Adrenal gland (tissue), 12 donors: Measurements from ENCODE around the gene DUSP14. TPM values are rescaled to one million over a fixed set of nuclear protein-coding genes. Genes with fewer than 3 reads are reported as not detected.

Experiments used
- DNase-seq, 7 donors: peaks; one replicate each; pipeline ENCODE4 v3.0.0-alpha.2; 2019 to 2020
- H3K27ac ChIP-seq, 5 donors: fragments of 200-600 bp; sonication (generic) in 4 of 5; 1 replicate in 3 of 5; 2 replicates in 2 of 5; pipeline versions ENCODE4 v1.5.1 to v1.8.0; 2016 to 2020; ENCODE audit warnings: mild to moderate bottlenecking in 1 of 5
- H3K27me3 ChIP-seq: fragments of 200-600 bp; 2 replicates; pipeline ENCODE4 v1.8.0; 2021
- H3K36me3 ChIP-seq, 2 donors: fragments of 200-600 bp; replicated peaks in 1 of 2; 1 replicate in 1 of 2; 2 replicates in 1 of 2; pipeline versions ENCODE4 v1.5.1 to v1.8.0; 2018 to 2022
- H3K4me1 ChIP-seq, 2 donors: fragments of 200-600 bp; replicated peaks in 1 of 2; 1 replicate in 1 of 2; 2 replicates in 1 of 2; pipeline versions ENCODE4 v1.5.1 to v1.8.0; 2018 to 2021
- H3K4me3 ChIP-seq, 4 donors: fragments of 200-600 bp; sonication (generic) in 3 of 4; one replicate each; pipeline ENCODE4 v1.5.1; 2016 to 2018
- H3K9me3 ChIP-seq, 3 donors: fragments of 200-600 bp; sonication (generic) in 1 of 3; replicated peaks in 1 of 3; 1 replicate in 2 of 3; 2 replicates in 1 of 3; pipeline versions ENCODE4 v1.5.1 to v1.8.0; 2016 to 2021
- CTCF ChIP-seq, 6 experiments: fragments of 450-650 bp in 4 of 6; fragments of 200-600 bp in 2 of 6; sonication (generic) in 1 of 6; IDR thresholded peaks; 1 replicate in 5 of 6; 2 replicates in 1 of 6; pipeline versions ENCODE4 v1.5.1 to v1.8.0; 2016 to 2021; ENCODE audit warnings: antibody characterized with exemption in 6 of 6, mild to moderate bottlenecking in 2 of 6, moderate library complexity in 1 of 6
- POLR2A ChIP-seq, 2 donors: fragments of 450-650 bp; IDR thresholded peaks; one replicate each; pipeline ENCODE4 v1.6.1; 2017; ENCODE audit warnings: antibody characterized with exemption in 2 of 2, mild to moderate bottlenecking in 2 of 2, moderate library complexity in 1 of 2
- WGBS, 4 donors: extraction: QIAGEN DNeasy Blood & Tissue Kit in 2 of 4; methylation state at CpG; one replicate each; pipeline versions ENCODE4 v1.1.5 to v1.1.7; 2013 to 2017; 5-methylcytosine and 5-hydroxymethylcytosine counted together
- intact Hi-C, 2 donors: fragments of 100-400 bp; cut with DNase I; formaldehyde crosslinking; loops; one replicate each; pipeline versions ENCODE4 v1.14.1 to v1.15.0; 2022 to 2023
- polyA plus RNA-seq, 3 donors: library from polyadenylated mRNA; stranded (reverse); fragments of 200-250 nt in 2 of 3; fragments of 350-450 nt in 1 of 3; fragmentation: Illumina TruSeq in 1 of 3; extraction: RNeasy Lipid Tissue Mini Kit (QIAGEN cat#74804) in 1 of 3; gene quantifications; one replicate each; pipeline ENCODE4 v1.2.3, GENCODE V29; 2013 to 2014
- total RNA-seq, 9 donors: library from RNA; depleted of rRNA in 4 of 9; stranded (reverse); fragments of >200 nt in 4 of 9; fragments of 120-200 nt in 1 of 9; fragmentation: NEBNext Ultra II Directional in 1 of 9; extraction: Animal tissue kit (Norgen Biotek cat#: 25700) in 1 of 9; gene quantifications; one replicate each; pipeline versions ENCODE4 v1.1.0 to v1.2.4, GENCODE V29; 2013 to 2023
- donor health status: healthy with polysubstance abuse.
- donor health status: Bipolar disorder and iron deficiency.
- donor health status: DM: yes; HTN: yes; CAD: no.
- donor health status: DM: no; HTN: no; CAD: no.
- donor health status: DM: no; HTN: no; CAD: no.
- donor health status: DM: yes; HTN: yes; CAD: no.

The DUSP14 gene
- total and polyA plus RNA-seq, 12 donors: 7.2 to 66.2 (median 22.4) TPM

- H3K36me3 ChIP-seq: peaks cover 0 to 38% of the 10 kb centered on the region in 2 donors
- H3K4me1 ChIP-seq: no peaks in the 10 kb centered on the region
- TF ChIP-seq POLR2A (IDR thresholded peaks at IDR 0.05) (no peak), CTCF (IDR thresholded peaks at IDR 0.05) (no peak)
- intact Hi-C loops: no loop called here
- no peak for DNase-seq
- 93 to 100% (median 99%) methylated on average over 1 of the region's 1 CpG for WGBS, 4 donors
- no peak overlapping the region for H3K27ac ChIP-seq
- H3K9me3 ChIP-seq: no peaks in the 10 kb centered on the region
- H3K27me3 ChIP-seq: no peaks in the 10 kb centered on the region
- H3K4me3 ChIP-seq: no peak overlapping the region
Observed at GRCh38 chr17:37466471-37466870, 23.2 kb upstream of the DUSP14 start.

GRCh38 chr17:37470181-37470580, 19.5 kb upstream of the DUSP14 start:
- TF ChIP-seq POLR2A (IDR thresholded peaks at IDR 0.05) (no peak), CTCF (IDR thresholded peaks at IDR 0.05) (no peak)
- Histone ChIP-seq H3K36me3 (peaks cover 0 to 71% of the 10 kb centered on the region in 2 donors), H3K27ac (no peak overlapping the region), H3K4me1 (no peaks in the 10 kb centered on the region), H3K4me3 (no peak overlapping the region), H3K9me3 (no peaks in the 10 kb centered on the region), H3K27me3 (no peaks in the 10 kb centered on the region)
- peak in 1 of 7 donors; percentile 44 for DNase-seq
- intact Hi-C loops: no loop called here
- 57 to 60% (median 59%) methylated on average over 7 of the region's 7 CpGs for WGBS, 4 donors

GRCh38 chr17:37475731-37476420, 13.8 kb upstream of the DUSP14 start:
- Histone ChIP-seq H3K27me3 (no peaks in the 10 kb centered on the region), H3K9me3 (no peaks in the 10 kb centered on the region), H3K4me1 (no peaks in the 10 kb centered on the region), H3K36me3 (peaks cover 0 to 66% of the 10 kb centered on the region in 2 donors), H3K27ac (no peak overlapping the region), H3K4me3 (no peak overlapping the region)
- TF ChIP-seq POLR2A (IDR thresholded peaks at IDR 0.05) (no peak), CTCF (IDR thresholded peaks at IDR 0.05) (no peak)
- DNase-seq: no peak
- intact Hi-C loops: no loop called here
- 66 to 91% (median 73%) methylated on average over 1 of the region's 1 CpG for WGBS, 4 donors

GRCh38 chr17:37476431-37477120, 13.1 kb upstream of the DUSP14 start:
- intact Hi-C loops: no loop called here
- Histone ChIP-seq H3K9me3 (no peaks in the 10 kb centered on the region), H3K27me3 (no peaks in the 10 kb centered on the region), H3K4me1 (no peaks in the 10 kb centered on the region), H3K4me3 (no peak overlapping the region), H3K36me3 (peaks cover 0 to 59% of the 10 kb centered on the region in 2 donors), H3K27ac (no peak overlapping the region)
- no peak for DNase-seq
- 68 to 79% (median 77%) methylated on average over 4 of the region's 4 CpGs for WGBS, 4 donors
- TF ChIP-seq POLR2A (IDR thresholded peaks at IDR 0.05): no peak
- TF ChIP-seq CTCF (IDR thresholded peaks at IDR 0.05): no peak
